CD4-positive, alpha-beta T cell treated with Interleukin-6 for 4 hours (primary cell): Measurements from ENCODE around the gene B4GALT5.

Experiments
- DNase-seq: peaks from one replicate; pipeline ENCODE4 v3.0.0-alpha.2; 2020; ENCODE audit warnings: mixed read lengths

The B4GALT5 gene

DNA sequence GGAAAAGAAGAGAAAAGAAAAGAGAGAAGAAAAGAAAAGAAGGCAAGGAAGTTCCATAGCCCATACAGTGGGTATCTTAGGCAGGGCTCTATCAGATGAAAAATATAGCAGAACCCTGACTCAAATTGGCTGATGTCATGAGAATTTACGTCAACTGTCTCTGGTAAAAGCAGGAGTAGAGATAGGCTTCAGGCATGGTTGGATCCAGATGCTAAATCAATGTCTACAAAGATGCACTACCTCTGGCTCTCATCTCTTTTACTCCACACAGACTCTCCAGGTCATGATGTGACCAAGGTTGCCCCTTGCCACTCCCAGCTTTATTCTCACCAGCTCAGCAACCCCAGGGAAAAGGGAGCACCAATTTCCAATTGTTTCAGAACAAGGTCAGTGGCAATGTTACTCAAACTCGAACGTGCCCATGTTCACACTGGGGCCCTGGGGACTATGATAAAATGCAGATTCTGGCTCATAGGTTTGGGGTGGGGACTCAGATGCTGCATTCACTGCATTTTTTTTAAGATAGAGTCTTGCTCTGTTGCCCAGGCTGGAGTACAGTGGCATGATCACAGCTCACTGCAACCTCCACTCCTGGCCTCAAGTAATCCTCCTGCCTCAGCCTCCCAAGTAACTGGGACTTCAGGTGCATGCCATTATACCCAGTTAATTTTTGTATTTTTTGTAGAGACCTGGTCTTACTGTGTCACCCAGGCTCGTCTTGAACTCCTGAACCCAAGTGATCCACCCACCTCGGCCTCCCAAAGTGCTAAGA, 112.3 kb downstream of the B4GALT5 start:
- DNase-seq = no peak

DNA sequence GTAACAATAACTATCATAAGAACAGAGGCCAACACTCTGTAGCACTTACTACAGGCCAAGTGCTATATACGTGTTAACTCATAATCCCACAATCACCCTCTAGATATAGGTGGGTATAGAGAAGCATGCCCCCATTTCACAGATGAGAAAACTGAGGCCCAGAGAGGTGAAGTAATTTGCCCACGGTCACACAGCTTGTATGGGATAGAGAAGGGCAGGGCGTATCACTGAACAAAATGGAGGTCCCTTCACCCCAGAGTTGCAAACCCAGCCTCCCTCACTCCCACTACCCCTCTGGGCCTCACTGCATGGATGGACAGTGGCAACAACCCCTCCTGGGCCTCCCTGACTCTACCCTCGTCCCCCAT, 113.9 kb downstream of the B4GALT5 start:
- no peak for DNase-seq

GRCh38 chr20:49597825-49598395, 115.8 kb downstream of the B4GALT5 start:
- DNase-seq = no peak

DNA sequence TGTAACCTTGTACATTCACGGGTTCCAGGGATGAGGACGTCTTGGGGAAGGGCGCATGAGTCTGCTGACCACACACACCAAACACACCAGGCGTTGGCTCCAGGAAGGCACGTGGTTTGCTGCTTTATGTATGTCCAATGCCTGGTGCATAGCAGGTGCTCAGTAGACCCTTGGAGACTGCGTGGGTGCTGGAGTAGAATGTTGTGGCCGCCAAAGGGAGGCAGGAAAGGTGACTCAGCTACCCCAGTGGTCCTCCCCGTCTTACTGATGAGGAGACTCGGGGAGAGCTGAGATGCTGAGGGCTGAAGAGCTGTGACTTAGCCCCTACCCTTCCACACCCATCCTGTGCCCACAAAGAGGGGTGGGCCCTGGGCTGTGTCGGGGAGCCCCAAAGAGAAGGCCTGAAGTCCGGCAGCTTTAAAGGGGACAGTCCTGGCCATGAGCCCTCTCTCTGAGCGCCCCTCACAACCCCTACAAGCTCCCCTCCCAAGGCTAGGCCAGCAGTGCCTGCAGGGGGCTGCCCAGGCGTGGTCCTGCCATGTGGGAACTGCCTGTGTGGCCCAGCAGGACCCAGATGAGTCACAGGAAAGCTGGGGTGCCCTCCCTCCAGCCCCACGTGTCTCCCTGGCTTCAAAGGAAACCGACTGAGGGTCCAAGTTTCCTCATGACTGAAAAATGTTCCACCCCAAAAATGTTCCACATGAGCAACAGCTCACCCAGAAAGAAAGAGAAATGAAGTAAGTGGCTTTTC, 117.7 kb downstream of the B4GALT5 start:
- peak; percentile 36 for DNase-seq

DNA sequence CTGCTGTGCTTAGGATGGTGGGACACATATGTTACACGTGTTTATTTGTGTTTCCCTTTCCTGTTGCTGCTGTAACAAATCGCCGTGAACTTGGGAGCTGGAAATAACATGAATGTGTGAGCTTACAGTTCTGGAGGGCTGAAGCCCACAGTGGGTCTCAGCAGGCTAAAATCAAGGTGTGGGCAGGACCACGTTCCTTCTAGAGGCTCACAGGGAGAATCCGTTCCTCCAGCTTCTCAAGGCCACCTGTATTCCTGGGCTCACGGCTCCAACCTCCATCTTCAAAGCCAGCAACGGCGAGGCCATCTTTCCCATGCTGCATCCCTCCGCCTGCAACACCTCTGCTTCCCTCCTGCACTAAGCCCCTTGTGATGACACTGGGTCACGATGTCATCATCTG, 118.3 kb downstream of the B4GALT5 start:
- DNase-seq = no peak

- DNase-seq = no peak
Measured at GRCh38 chr20:49594931-49595315, 118.8 kb downstream of the B4GALT5 start.

- peak; percentile 49 for DNase-seq
Measured at GRCh38 chr20:49594143-49594930, 119.3 kb downstream of the B4GALT5 start.

- no peak for DNase-seq
Measured at GRCh38 chr20:49593466-49594142, 120.1 kb downstream of the B4GALT5 start.

GRCh38 chr20:49592120-49592519, 121.6 kb downstream of the B4GALT5 start:
- DNase-seq = no peak

GRCh38 chr20:49591217-49591865, 122.3 kb downstream of the B4GALT5 start:
- no peak for DNase-seq

DNA sequence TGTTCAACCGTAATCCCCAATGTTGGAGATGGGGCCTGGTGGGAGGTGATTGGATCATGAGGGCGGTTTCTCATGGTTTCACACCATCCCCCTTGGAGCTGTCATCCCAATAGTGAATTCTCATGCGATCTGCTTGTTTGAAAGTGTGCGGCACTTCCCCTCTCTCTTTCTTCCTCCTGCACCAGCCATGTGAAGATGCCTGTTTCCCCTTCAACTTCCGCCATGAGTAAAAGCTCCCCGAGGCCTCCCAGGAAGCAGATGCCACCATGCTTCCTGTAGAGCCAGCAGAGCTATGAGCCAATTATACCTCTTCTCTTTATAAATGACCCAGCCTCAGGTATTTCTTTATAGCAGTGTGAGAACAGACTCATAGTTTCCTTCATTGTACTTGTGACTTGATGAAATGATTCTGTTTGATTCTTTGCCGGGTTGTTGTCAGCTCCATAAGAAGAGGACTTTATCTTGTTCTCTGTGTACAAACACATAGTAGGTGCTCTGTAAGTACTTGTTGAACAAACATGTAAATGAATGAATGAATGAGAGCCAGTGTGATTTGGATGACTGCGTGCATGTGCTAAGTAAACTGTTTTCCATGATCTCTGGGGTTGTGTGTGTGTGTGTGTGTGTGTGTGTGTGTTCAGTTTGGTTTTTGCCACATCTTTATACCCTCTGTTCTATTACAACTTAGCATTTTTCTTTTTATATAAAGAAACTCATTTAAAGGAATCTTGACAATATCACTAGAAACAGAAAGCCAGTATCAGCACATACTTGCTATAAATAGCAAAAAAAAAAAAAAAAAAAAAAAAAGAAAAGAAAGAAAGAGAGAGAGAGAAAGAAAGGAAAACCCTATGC, 123.3 kb downstream of the B4GALT5 start:
- no peak for DNase-seq

DNA sequence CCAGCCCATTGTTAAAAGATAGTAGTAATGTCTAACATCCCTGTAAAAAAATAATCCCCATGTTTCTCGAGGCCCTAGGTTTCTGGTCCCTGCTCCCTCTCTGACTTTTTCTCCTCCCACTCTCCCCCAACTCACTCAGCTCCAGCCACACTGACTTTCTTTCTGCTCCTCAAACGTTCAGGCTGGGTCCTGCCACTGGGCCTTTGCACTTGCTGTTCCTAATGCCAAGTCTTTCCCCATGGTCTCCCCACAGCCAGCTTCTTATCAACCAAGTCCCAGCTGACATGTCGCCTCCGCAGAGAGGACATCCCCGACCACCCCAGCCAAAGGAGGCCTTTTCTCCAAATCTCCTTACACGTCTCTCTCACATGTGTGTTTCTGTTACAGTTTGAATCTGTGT, 123.9 kb downstream of the B4GALT5 start:
- DNase-seq = no peak

GRCh38 chr20:49587111-49587570, 126.5 kb downstream of the B4GALT5 start:
- DNase-seq = no peak

- no peak for DNase-seq
Measured at GRCh38 chr20:49585585-49586245, 128.0 kb downstream of the B4GALT5 start.

DNA sequence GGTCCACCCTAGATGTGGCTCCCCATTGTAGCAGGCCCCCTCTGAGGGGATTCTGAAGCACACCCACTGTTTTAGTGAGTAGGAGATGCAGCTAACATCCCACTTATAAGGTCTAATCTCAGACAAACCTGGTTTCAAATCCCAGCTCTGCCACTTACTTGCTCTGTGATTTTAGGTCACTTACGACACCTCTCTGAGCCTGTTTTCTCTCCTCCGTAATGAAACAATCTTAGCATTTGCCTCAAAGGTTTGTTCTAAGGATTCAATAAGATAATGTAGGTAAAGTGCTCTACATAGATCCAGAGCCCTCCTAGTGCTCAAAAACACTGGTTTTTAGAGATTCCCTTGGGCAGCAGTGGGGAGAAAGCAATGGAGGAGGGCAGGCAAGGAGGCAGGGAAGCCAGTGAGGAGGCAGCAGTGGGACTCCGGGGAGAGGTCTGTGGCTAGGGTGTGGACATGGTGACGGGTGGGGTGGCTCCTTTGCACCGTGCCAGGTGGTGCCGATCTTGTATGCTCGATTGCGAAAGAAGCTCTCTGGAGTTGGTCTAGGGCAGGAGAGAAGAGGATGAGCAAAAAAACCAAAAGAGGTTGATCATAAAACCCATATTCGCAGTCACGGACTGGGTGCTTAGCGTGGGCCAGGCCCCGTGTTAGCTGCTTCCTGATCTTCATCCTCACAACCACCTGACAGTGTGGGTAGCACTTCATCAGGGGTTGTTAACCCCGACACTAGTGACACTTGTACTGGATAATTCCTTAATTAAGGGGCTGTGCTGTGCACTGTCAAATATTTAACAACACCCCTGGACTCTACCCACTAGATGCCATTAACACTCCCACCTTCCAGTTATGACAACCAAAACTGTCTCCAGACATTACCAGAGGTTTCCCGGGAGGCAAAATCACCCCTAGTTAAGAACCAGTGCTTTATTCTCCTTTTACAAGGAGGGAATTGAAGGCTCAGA, 129.0 kb downstream of the B4GALT5 start:
- DNase-seq = no peak

DNA sequence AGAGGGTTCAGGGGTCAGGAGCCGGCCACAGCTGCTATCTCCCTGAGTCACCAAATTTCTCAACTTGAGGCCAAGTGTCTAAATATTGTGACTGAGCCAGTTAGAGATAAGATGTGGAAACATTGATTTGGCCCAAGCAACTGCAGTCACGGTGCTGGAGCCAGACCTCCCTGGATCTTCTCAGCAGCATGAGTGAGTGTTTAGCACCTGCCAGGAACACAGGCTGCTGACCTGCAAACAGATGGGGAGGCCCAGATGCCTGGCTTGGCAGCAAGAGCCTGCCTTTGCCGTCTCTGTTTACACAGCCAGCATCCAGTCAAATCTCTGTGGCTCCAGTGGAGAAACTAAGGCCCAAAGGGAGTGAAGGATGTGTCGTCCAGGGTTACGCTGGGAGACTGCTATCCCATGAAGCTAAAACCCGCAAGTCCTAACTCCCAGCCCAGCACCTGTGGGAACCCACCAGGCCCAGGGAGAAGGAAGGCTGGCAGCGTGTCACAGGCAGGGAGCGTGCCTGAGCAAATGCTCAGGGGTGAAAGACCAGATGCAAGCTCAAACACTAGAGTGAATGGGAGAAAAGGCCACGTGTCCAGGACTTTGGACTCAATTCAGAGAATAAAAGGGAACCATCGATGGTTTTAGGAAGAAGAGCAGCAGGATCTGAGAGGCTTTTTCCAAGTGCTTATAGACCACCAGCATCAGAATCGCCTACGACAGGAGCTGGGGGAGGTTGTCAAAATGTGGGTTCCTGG, 129.8 kb downstream of the B4GALT5 start:
- DNase-seq = no peak

DNA sequence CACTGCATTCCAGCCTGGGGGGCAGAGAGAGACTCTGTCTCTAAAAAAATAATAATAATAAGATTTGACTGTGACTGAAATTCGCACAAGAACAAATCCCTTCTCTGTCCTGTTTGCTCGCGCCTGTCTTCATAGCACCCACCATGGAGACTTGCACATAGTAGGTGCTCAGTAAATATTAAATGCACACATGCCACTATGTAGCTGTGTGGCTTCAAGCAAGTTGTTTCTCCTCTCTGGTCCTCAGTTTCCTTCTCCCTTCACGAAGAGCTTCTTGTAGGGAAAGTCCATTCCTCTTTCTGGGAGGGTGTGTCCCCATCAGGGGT, 130.4 kb downstream of the B4GALT5 start:
- DNase-seq = no peak
